Measurements from ENCODE around the gene REELD1. TPM values are rescaled to one million over a fixed set of nuclear protein-coding genes. Genes with fewer than 3 reads are reported as not detected.

REELD1 gene
- total and polyA plus RNA-seq, 2 of the 4 experiments (the other 2 are of a cell fraction): not detected

DNA sequence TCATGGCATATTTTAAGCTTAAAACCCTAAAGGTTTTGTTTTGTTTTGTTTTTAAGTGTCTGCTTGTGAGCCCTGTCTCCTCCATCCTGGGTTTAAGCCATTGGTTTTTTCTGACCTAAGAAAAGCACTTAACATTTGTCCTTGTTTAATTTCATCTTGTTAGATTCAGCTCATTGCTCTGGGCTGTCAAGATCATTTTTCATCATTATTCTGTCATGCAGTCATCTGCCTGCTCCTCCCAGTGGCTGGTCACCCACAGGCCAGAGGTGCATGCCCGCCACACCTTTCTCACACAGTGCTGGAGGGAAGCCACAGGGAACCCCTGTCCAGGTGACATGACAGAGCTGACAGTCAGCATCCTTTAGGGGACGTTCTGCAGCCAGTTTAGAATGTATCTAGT lies 11.7 kb upstream of the REELD1 start:
- Histone ChIP-seq H3K14ac (replicated peaks; ENCODE audit: low read depth, low read length) (no peak overlapping the region), H2BK5ac (ENCODE audit: low read depth, low read length, poor library complexity, severe bottlenecking) (no peak overlapping the region), H3K27ac (ENCODE audit: insufficient read depth, low read length) (no peak overlapping the region), H3K79me1 (ENCODE audit: low read depth in 1 of 2, low read length in 2 of 2) (no peaks in the 10 kb centered on the region), H2BK120ac (ENCODE audit: low read depth, low read length) (no peak overlapping the region), H2BK20ac (ENCODE audit: low read depth, low read length) (no peak overlapping the region), H4K5ac (ENCODE audit: low read depth, low read length) (no peak overlapping the region), H4K8ac (ENCODE audit: low read depth in 2 of 2, low read length in 2 of 2) (no peak overlapping the region), H3K27me3 (ENCODE audit: control insufficient read depth, insufficient read depth, low read length) (peaks cover 3% of the 10 kb centered on the region), H3K18ac (ENCODE audit: low read depth, low read length) (no peak overlapping the region), H3K9ac (ENCODE audit: low read depth, low read length) (no peak overlapping the region), H3K36me3 (ENCODE audit: control insufficient read depth, insufficient read depth, low read length) (no peaks in the 10 kb centered on the region), H3K23ac (ENCODE audit: low read depth, low read length) (no peak overlapping the region), H2BK15ac (ENCODE audit: low read depth, low read length) (no peak overlapping the region), H4K91ac (ENCODE audit: insufficient read depth, low read depth, low read length) (no peak overlapping the region), H3K4ac (ENCODE audit: low read depth, low read length) (no peak overlapping the region), H3K56ac (ENCODE audit: extremely low read depth, insufficient read depth, low read length) (no peak overlapping the region), H3K4me3 (ENCODE audit: insufficient read depth, low read depth, low read length) (no peak overlapping the region), H3K4me1 (ENCODE audit: control insufficient read depth, insufficient read depth, low read length) (no peaks in the 10 kb centered on the region), H2AK5ac (ENCODE audit: low read depth, low read length) (no peak overlapping the region), H3K9me3 (ENCODE audit: control insufficient read depth, insufficient read depth, low read length) (no peaks in the 10 kb centered on the region), H4K20me1 (ENCODE audit: insufficient read depth, low read length) (no peaks in the 10 kb centered on the region), H3K4me2 (ENCODE audit: low read depth, low read length) (no peak overlapping the region), H2AK9ac (replicated peaks; ENCODE audit: low read depth, low read length, poor library complexity) (no peak overlapping the region), H3K9me1 (ENCODE audit: insufficient read depth, low read length) (no peaks in the 10 kb centered on the region), H2AFZ (replicated peaks; ENCODE audit: low read length, poor library complexity) (no peak overlapping the region)
- no peak for ATAC-seq (ENCODE audit: low read depth)
- in situ Hi-C loops (cut with MboI; ENCODE audit: low sequenced_read_pairs) (no loop called here), dilution Hi-C loops (cut with HindIII; ENCODE audit: low sequenced_read_pairs, unreplicated experiment) (no loop called here), intact Hi-C loops (cut with micrococcal nuclease) (no loop called here)
- ChIA-PET POLR2A (ENCODE audit: unreplicated experiment) (no interaction called here), CTCF (no interaction called here)
- no peak for DNase-seq
- WGBS, 2 experiments (ENCODE audit: extremely low coverage in 2 of 2, insufficient read length in 1 of 2): no CpG with 5 or more reads among the region's 2 CpGs
- no TSS peak for BruUV-seq (replicated peaks)
- TF ChIP-seq RAD21 (IDR thresholded peaks at IDR 0.05; ENCODE audit: low read length) (no peak), SMC3 (IDR thresholded peaks at IDR 0.05; ENCODE audit: low read depth, low read length) (no peak), MXI1 (IDR thresholded peaks at IDR 0.05; ENCODE audit: borderline replicate concordance, low read depth, low read length) (no peak), MAFK (IDR thresholded peaks at IDR 0.05; ENCODE audit: low read depth, low read length) (no peak), CEBPB (IDR thresholded peaks at IDR 0.05; ENCODE audit: low read depth, low read length) (no peak), BHLHE40 (IDR thresholded peaks at IDR 0.05; ENCODE audit: low read depth, low read length) (no peak), NFE2L2 (IDR thresholded peaks at IDR 0.05; ENCODE audit: low read depth, low read length) (no peak), FOS (IDR thresholded peaks at IDR 0.05; ENCODE audit: low read depth, low read length) (no peak), POLR2A (IDR thresholded peaks at IDR 0.05; ENCODE audit: low read depth, low read length) (no peak), CHD1 (IDR thresholded peaks at IDR 0.05; ENCODE audit: low read depth, low read length) (no peak), RFX5 (IDR thresholded peaks at IDR 0.05; ENCODE audit: low read depth, low read length) (no peak), RCOR1 (IDR thresholded peaks at IDR 0.05; ENCODE audit: insufficient replicate concordance, low read length) (no peak), MAZ (IDR thresholded peaks at IDR 0.05; ENCODE audit: borderline replicate concordance, low read depth, low read length) (no peak)
- TF ChIP-seq, protein P1, sequence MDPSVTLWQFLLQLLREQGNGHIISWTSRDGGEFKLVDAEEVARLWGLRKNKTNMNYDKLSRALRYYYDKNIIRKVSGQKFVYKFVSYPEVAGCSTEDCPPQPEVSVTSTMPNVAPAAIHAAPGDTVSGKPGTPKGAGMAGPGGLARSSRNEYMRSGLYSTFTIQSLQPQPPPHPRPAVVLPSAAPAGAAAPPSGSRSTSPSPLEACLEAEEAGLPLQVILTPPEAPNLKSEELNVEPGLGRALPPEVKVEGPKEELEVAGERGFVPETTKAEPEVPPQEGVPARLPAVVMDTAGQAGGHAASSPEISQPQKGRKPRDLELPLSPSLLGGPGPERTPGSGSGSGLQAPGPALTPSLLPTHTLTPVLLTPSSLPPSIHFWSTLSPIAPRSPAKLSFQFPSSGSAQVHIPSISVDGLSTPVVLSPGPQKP (IDR thresholded peaks at IDR 0.05; ENCODE audit: borderline replicate concordance, low read depth, low read length): no peak
- TF ChIP-seq, protein P2, sequence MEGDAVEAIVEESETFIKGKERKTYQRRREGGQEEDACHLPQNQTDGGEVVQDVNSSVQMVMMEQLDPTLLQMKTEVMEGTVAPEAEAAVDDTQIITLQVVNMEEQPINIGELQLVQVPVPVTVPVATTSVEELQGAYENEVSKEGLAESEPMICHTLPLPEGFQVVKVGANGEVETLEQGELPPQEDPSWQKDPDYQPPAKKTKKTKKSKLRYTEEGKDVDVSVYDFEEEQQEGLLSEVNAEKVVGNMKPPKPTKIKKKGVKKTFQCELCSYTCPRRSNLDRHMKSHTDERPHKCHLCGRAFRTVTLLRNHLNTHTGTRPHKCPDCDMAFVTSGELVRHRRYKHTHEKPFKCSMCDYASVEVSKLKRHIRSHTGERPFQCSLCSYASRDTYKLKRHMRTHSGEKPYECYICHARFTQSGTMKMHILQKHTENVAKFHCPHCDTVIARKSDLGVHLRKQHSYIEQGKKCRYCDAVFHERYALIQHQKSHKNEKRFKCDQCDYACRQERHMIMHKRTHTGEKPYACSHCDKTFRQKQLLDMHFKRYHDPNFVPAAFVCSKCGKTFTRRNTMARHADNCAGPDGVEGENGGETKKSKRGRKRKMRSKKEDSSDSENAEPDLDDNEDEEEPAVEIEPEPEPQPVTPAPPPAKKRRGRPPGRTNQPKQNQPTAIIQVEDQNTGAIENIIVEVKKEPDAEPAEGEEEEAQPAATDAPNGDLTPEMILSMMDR (conservative IDR thresholded peaks at IDR 0.05; ENCODE audit: low read depth, low read length): no peak
- TF ChIP-seq, protein P3, sequence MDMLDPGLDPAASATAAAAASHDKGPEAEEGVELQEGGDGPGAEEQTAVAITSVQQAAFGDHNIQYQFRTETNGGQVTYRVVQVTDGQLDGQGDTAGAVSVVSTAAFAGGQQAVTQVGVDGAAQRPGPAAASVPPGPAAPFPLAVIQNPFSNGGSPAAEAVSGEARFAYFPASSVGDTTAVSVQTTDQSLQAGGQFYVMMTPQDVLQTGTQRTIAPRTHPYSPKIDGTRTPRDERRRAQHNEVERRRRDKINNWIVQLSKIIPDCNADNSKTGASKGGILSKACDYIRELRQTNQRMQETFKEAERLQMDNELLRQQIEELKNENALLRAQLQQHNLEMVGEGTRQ (IDR thresholded peaks at IDR 0.05; ENCODE audit: low read depth, low read length): no peak

All from IMR-90 (cell line).